IPS-NIHi7 (cell line): ENCODE measurements around the gene ERF.

Source experiments
- DNase-seq: peaks from one replicate; pipeline ENCODE4 v3.0.0; 2012; ENCODE audit warnings: mixed read lengths; ENCODE audit errors: extremely low spot score

The ERF gene

GRCh38 chr19:42254850-42255765 is at the start of gene ERF:
Gene ERF, minus strand, starts transcription at chr19:42255128. Its CDS starts 129 bp downstream, at chr19:42254999.
- DNase-seq: peak; percentile 83

GRCh38 chr19:42303876-42304275 is 48.9 kb upstream of the ERF start:
- DNase-seq: no peak

GRCh38 chr19:42303101-42303464 is 48.2 kb upstream of the ERF start:
- DNase-seq: no peak

- DNase-seq: no peak
Measured at GRCh38 chr19:42301646-42302203, 46.8 kb upstream of the ERF start, which contains the start of gene PRR19. Gene PRR19, plus strand, starts transcription at chr19:42302132. Its CDS starts 7,453 bp downstream, at chr19:42309585.

GRCh38 chr19:42297039-42297438 is 42.1 kb upstream of the ERF start:
- no peak for DNase-seq

- DNase-seq: peak; percentile 87
Measured at GRCh38 chr19:42295831-42296525, 41.0 kb upstream of the ERF start.

- no peak for DNase-seq
Measured at GRCh38 chr19:42295342-42295741, 40.4 kb upstream of the ERF start.

GRCh38 chr19:42294471-42295137 is 39.7 kb upstream of the ERF start:
- DNase-seq: no peak

- DNase-seq: no peak
Measured at GRCh38 chr19:42293948-42294347, 39.0 kb upstream of the ERF start.

GRCh38 chr19:42293540-42293939 is 38.6 kb upstream of the ERF start:
- DNase-seq: no peak

GRCh38 chr19:42292963-42293362 is 38.0 kb upstream of the ERF start:
- DNase-seq: no peak

- DNase-seq: no peak
Measured at GRCh38 chr19:42292042-42292960, 37.4 kb upstream of the ERF start.

GRCh38 chr19:42291435-42291810 is 36.5 kb upstream of the ERF start:
- DNase-seq: peak; percentile 44

- no peak for DNase-seq
Measured at GRCh38 chr19:42290523-42291434, 35.9 kb upstream of the ERF start.

- no peak for DNase-seq
Measured at GRCh38 chr19:42290136-42290522, 35.2 kb upstream of the ERF start.

- no peak for DNase-seq
Measured at GRCh38 chr19:42289556-42290041, 34.7 kb upstream of the ERF start.

GRCh38 chr19:42288881-42289555 is 34.1 kb upstream of the ERF start:
- DNase-seq: no peak

GRCh38 chr19:42288387-42288786 is 33.5 kb upstream of the ERF start:
- no peak for DNase-seq

GRCh38 chr19:42287827-42288107 is 32.8 kb upstream of the ERF start:
- no peak for DNase-seq
